HCT116 (cell line): ENCODE measurements around the gene REEP6. TPM values are rescaled to one million over a fixed set of nuclear protein-coding genes. Genes with fewer than 3 reads are reported as not detected.

Experiments
- ATAC-seq: fragments of 200-7000 bp; cut with Tn5 transposase; 2 replicates; pipeline ENCODE4 v1.9.1; 2020; ENCODE audit warnings: mild to moderate bottlenecking, moderate library complexity
- BruUV-seq: library from RNA; stranded (reverse); fragments of 400-500 nt; replicated peaks from 2 replicates; lab custom pipeline; 2021; lab: Mats Ljungman, UMichigan
- CTCF ChIA-PET: fragments of 300-600 bp; sonication (Branson Sonifier 250); formaldehyde crosslinking; loops from one replicate; lab custom pipeline; 2021; ENCODE audit warnings: antibody characterized with exemption; lab: Charles Lee
- POLR2A ChIA-PET: fragments of 300-600, 350-600 bp; sonication (Branson Sonifier 250); formaldehyde crosslinking; loops from one replicate; lab custom pipeline; 2021; ENCODE audit warnings: antibody characterized with exemption; lab: Charles Lee
- RAD21 ChIA-PET, 2 experiments: fragments of 300-600 bp; sonication (Branson Sonifier 250); formaldehyde crosslinking; loops; one replicate each; lab custom pipeline; 2023; ENCODE audit warnings: low total read pairs in 2 of 2; ENCODE audit not compliant: uncharacterized antibody in 2 of 2, unreplicated experiment in 2 of 2, low non-redundant PET in 1 of 2; lab: Charles Lee
- DNase-seq: peaks from one replicate; pipeline ENCODE4 v3.0.0-alpha.2; 2010; ENCODE audit warnings: low read depth, low spot score
- H2AFZ ChIP-seq: fragments of 200-600 bp; shearing (Covaris generic), sonication (generic); 2 replicates; pipeline ENCODE4 v1.6.1; 2017; ENCODE audit warnings: low read depth, mixed run types, mixed read lengths, antibody characterized with exemption, low read length; ENCODE audit not compliant: poor library complexity, severe bottlenecking
- H3K27ac ChIP-seq: 2 replicates; pipeline ENCODE4 v1.5.1; 2012; ENCODE audit warnings: low read depth, low read length
- H3K27me3 ChIP-seq: fragments of 200-600 bp; sonication (generic); 2 replicates; pipeline ENCODE4 v1.6.1; 2016; ENCODE audit warnings: mixed run types, low read length, mixed read lengths; ENCODE audit not compliant: insufficient read depth
- H3K36me3 ChIP-seq, 2 experiments: fragments of 200-500 bp in 1 of 2; fragments of 200-600 bp in 1 of 2; sonication (Bioruptor generic) in 1 of 2; sonication (generic) in 1 of 2; 2 replicates each; pipeline versions ENCODE4 v1.5.1 to v1.6.1; 2014 to 2016; ENCODE audit warnings: low read length in 2 of 2, inconsistent platforms in 1 of 2, mixed read lengths in 1 of 2, mixed run types in 1 of 2; ENCODE audit not compliant: insufficient read depth in 2 of 2, control insufficient read depth in 1 of 2
- H3K4me1 ChIP-seq, 2 experiments: fragments of 200-600 bp in 1 of 2; sonication (generic) in 1 of 2; 2 replicates each; pipeline versions ENCODE4 v1.5.1 to v1.6.1; 2012 to 2017; ENCODE audit warnings: low read length in 2 of 2, inconsistent platforms in 1 of 2, mild to moderate bottlenecking in 1 of 2, mixed read lengths in 1 of 2, mixed run types in 1 of 2, moderate library complexity in 1 of 2; ENCODE audit not compliant: insufficient read depth in 2 of 2, control insufficient read depth in 1 of 2
- H3K4me2 ChIP-seq: fragments of 200-600 bp; sonication (generic); 2 replicates; pipeline ENCODE4 v1.6.1; 2017; ENCODE audit warnings: mixed run types, low read length, mixed read lengths
- H3K4me3 ChIP-seq, 2 experiments: fragments of 200-600 bp in 1 of 2; sonication (generic) in 1 of 2; replicated peaks in 1 of 2; 2 replicates each; pipeline ENCODE4 v1.5.1; 2011 to 2016; ENCODE audit warnings: low read length in 2 of 2, control low read depth in 1 of 2, low read depth in 1 of 2, mild to moderate bottlenecking in 1 of 2, mixed read lengths in 1 of 2, mixed run types in 1 of 2
- H3K79me2 ChIP-seq: fragments of 200-600 bp; sonication (generic); 2 replicates; pipeline ENCODE4 v1.6.1; 2017; ENCODE audit warnings: mild to moderate bottlenecking, mixed run types, low read length, moderate library complexity, mixed read lengths; ENCODE audit not compliant: insufficient read depth
- H3K9ac ChIP-seq: fragments of 200-600 bp; sonication (generic); 2 replicates; pipeline ENCODE4 v1.6.1; 2016; ENCODE audit warnings: low read length, mixed read lengths
- H3K9me2 ChIP-seq: fragments of 200-600 bp; sonication (generic), shearing (Covaris generic); 2 replicates; pipeline ENCODE4 v1.6.1; 2017; ENCODE audit warnings: mixed run types, mild to moderate bottlenecking, moderate library complexity; ENCODE audit not compliant: insufficient read depth
- H3K9me3 ChIP-seq, 2 experiments: fragments of 200-500 bp in 1 of 2; fragments of 200-600 bp in 1 of 2; sonication (Bioruptor generic) in 1 of 2; sonication (generic) in 1 of 2; 2 replicates each; pipeline ENCODE4 v1.6.1; 2014 to 2017; ENCODE audit warnings: low read length in 2 of 2, mixed read lengths in 2 of 2, inconsistent platforms in 1 of 2, low read depth in 1 of 2, mild to moderate bottlenecking in 1 of 2, mixed run types in 1 of 2, moderate library complexity in 1 of 2; ENCODE audit not compliant: control insufficient read depth in 1 of 2, insufficient read depth in 1 of 2
- H4K20me1 ChIP-seq: fragments of 200-600 bp; sonication (generic), shearing (Covaris generic); 2 replicates; pipeline ENCODE4 v1.6.1; 2017; ENCODE audit warnings: mixed run types, mild to moderate bottlenecking, moderate library complexity; ENCODE audit not compliant: insufficient read depth
- ATF3 ChIP-seq: IDR thresholded peaks from 2 replicates; pipeline ENCODE4 v1.6.1; 2012
- EGR1 ChIP-seq: IDR thresholded peaks from 2 replicates; pipeline ENCODE4 v1.6.1; 2012; ENCODE audit warnings: low read depth
- ELF1 ChIP-seq: IDR thresholded peaks from 2 replicates; pipeline ENCODE4 v1.6.1; 2012; ENCODE audit warnings: low read depth, borderline replicate concordance
- POLR2A ChIP-seq: IDR thresholded peaks from 2 replicates; pipeline ENCODE4 v1.7.0; 2011; ENCODE audit warnings: borderline replicate concordance; ENCODE audit not compliant: insufficient read depth, insufficient read length; ENCODE audit errors: extremely low read depth
- REST ChIP-seq: IDR thresholded peaks from 2 replicates; pipeline ENCODE4 v1.6.1; 2012; ENCODE audit warnings: low read depth
- SIN3A ChIP-seq: IDR thresholded peaks from 2 replicates; pipeline ENCODE4 v1.6.1; 2012; ENCODE audit warnings: low read depth
- SRF ChIP-seq: IDR thresholded peaks from 2 replicates; pipeline ENCODE4 v1.6.1; 2012; ENCODE audit warnings: low read depth
- YY1 ChIP-seq: IDR thresholded peaks from 2 replicates; pipeline ENCODE4 v1.6.1; 2011; ENCODE audit warnings: low read length, low read depth, moderate library complexity, mild to moderate bottlenecking; ENCODE audit not compliant: insufficient replicate concordance; ENCODE audit errors: extremely low read depth
- intact Hi-C: fragments of 100-400 bp; cut with micrococcal nuclease; formaldehyde crosslinking; loops from 2 replicates; pipeline ENCODE4 v1.10.0; 2022
- total RNA-seq: library from RNA; stranded (reverse); gene quantifications from one replicate; pipeline ENCODE4 v1.2.1, GENCODE V29; 2021; ENCODE audit not compliant: unreplicated experiment
- TF ChIP-seq, protein P1 (sequence below): IDR thresholded peaks from 2 replicates; pipeline ENCODE4 v1.6.1; 2012
- TF ChIP-seq, protein P2 (sequence below): IDR thresholded peaks from 2 replicates; pipeline ENCODE4 v1.6.1; 2011; ENCODE audit warnings: mild to moderate bottlenecking, low read length, moderate library complexity; ENCODE audit not compliant: insufficient replicate concordance; ENCODE audit errors: extremely low read depth

Gene REEP6
- total RNA-seq, 1 experiment from 2014 or later, result 53.9 TPM

GRCh38 chr19:1483979-1484428, 7.0 kb upstream of the REEP6 start:
- Histone ChIP-seq H3K4me3 (no peak overlapping the region), H2AFZ (no peak overlapping the region), H3K79me2 (no peaks in the 10 kb centered on the region), H4K20me1 (no peaks in the 10 kb centered on the region), H3K27ac (no peak overlapping the region), H3K9me3 (no peaks in the 10 kb centered on the region), H3K4me1 (peaks cover 0 to 10% of the 10 kb centered on the region in 2 experiments; a peak in 2 of 4 replicates), H3K9me2 (no peaks in the 10 kb centered on the region), H3K27me3 (no peaks in the 10 kb centered on the region), H3K9ac (no peak overlapping the region), H3K4me2 (no peak overlapping the region), H3K36me3 (no peaks in the 10 kb centered on the region)
- TF ChIP-seq ATF3 (no peak), SRF (no peak), ELF1 (no peak), EGR1 (no peak)
- TF ChIP-seq, protein P1, sequence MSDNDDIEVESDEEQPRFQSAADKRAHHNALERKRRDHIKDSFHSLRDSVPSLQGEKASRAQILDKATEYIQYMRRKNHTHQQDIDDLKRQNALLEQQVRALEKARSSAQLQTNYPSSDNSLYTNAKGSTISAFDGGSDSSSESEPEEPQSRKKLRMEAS, result no peak
- intact Hi-C loops, result no loop called here
- RAD21 ChIA-PET, result no interaction called here
- no peak for DNase-seq
- POLR2A ChIA-PET, result no interaction called here
- CTCF ChIA-PET, result no interaction called here
- no TSS peak for BruUV-seq
- no peak for ATAC-seq

- Histone ChIP-seq H3K4me2 (no peak overlapping the region), H3K79me2 (peaks cover 7% of the 10 kb centered on the region; the same call in 1 of the 2 replicates), H3K27ac (no peak overlapping the region; the same call in 1 of the 2 replicates), H3K27me3 (no peaks in the 10 kb centered on the region), H2AFZ (no peak overlapping the region), H3K36me3 (no peaks in the 10 kb centered on the region), H4K20me1 (no peaks in the 10 kb centered on the region), H3K9me2 (no peaks in the 10 kb centered on the region), H3K9ac (no peak overlapping the region), H3K9me3 (no peaks in the 10 kb centered on the region), H3K4me1 (peaks cover 7 to 24% of the 10 kb centered on the region in 2 experiments), H3K4me3 (no peak overlapping the region)
- DNase-seq (no peak), ATAC-seq (no peak)
- RAD21 ChIA-PET, result no interaction called here
- POLR2A ChIA-PET, result no interaction called here
- TF ChIP-seq POLR2A (no peak), SRF (no peak), REST (no peak), SIN3A (no peak), YY1 (no peak)
- TF ChIP-seq, protein P2, sequence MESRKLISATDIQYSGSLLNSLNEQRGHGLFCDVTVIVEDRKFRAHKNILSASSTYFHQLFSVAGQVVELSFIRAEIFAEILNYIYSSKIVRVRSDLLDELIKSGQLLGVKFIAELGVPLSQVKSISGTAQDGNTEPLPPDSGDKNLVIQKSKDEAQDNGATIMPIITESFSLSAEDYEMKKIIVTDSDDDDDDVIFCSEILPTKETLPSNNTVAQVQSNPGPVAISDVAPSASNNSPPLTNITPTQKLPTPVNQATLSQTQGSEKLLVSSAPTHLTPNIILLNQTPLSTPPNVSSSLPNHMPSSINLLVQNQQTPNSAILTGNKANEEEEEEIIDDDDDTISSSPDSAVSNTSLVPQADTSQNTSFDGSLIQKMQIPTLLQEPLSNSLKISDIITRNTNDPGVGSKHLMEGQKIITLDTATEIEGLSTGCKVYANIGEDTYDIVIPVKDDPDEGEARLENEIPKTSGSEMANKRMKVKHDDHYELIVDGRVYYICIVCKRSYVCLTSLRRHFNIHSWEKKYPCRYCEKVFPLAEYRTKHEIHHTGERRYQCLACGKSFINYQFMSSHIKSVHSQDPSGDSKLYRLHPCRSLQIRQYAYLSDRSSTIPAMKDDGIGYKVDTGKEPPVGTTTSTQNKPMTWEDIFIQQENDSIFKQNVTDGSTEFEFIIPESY, result no peak
- intact Hi-C loops, result no loop called here
- no TSS peak for BruUV-seq
- CTCF ChIA-PET, result no interaction called here
Measured at GRCh38 chr19:1486720-1487575, 4.0 kb upstream of the REEP6 start.
